GM23338 (cell line): ENCODE data around the gene RSPRY1.

Source experiments
- CREB1 ChIP-seq: fragments of 250-450 bp; sonication (Bioruptor Pico); IDR thresholded peaks from 2 replicates; pipeline ENCODE4 v1.5.0; 2020; ENCODE audit warnings: low read depth, mild to moderate bottlenecking, moderate library complexity
- EZH2 ChIP-seq: fragments of 200-600 bp; sonication (generic); IDR thresholded peaks from one replicate; pipeline ENCODE4 v1.8.0; 2017; ENCODE audit warnings: antibody characterized with exemption, mild to moderate bottlenecking, low read depth; ENCODE audit not compliant: unreplicated experiment
- EZH2phosphoT487 ChIP-seq: fragments of 200-600 bp; sonication (generic); IDR thresholded peaks from one replicate; pipeline ENCODE4 v1.8.1; 2018; ENCODE audit warnings: antibody characterized with exemption; ENCODE audit not compliant: unreplicated experiment
- JUNB ChIP-seq: IDR thresholded peaks from one replicate; pipeline ENCODE4 v1.6.1; 2016; ENCODE audit warnings: antibody characterized with exemption; ENCODE audit not compliant: unreplicated experiment
- NANOG ChIP-seq: IDR thresholded peaks from 2 replicates; pipeline ENCODE4 v1.6.1; 2016; ENCODE audit warnings: antibody characterized with exemption, borderline replicate concordance
- POLR2AphosphoS5 ChIP-seq: IDR thresholded peaks from 2 replicates; pipeline ENCODE4 v1.6.1; 2016; ENCODE audit warnings: antibody characterized with exemption, low read depth
- STAT1 ChIP-seq: IDR thresholded peaks from one replicate; pipeline ENCODE4 v1.6.1; 2016; ENCODE audit warnings: antibody characterized with exemption; ENCODE audit not compliant: unreplicated experiment
- TF ChIP-seq, protein P1 (sequence below), 2 experiments: fragments of 200-600 bp in 1 of 2; sonication (generic) in 1 of 2; conservative IDR thresholded peaks; 2 replicates each; pipeline versions ENCODE4 v1.5.1 to v1.6.1; 2016 to 2017; ENCODE audit warnings: antibody characterized with exemption in 2 of 2, low read depth in 2 of 2, mild to moderate bottlenecking in 2 of 2, moderate library complexity in 1 of 2
- TF ChIP-seq, protein P2 (sequence below): IDR thresholded peaks from 2 replicates; pipeline ENCODE4 v1.6.1; 2016; ENCODE audit warnings: antibody characterized with exemption
- TF ChIP-seq, protein P3 (sequence below): IDR thresholded peaks from one replicate; pipeline ENCODE4 v1.6.1; 2018; ENCODE audit warnings: antibody characterized with exemption; ENCODE audit not compliant: unreplicated experiment

DNA sequence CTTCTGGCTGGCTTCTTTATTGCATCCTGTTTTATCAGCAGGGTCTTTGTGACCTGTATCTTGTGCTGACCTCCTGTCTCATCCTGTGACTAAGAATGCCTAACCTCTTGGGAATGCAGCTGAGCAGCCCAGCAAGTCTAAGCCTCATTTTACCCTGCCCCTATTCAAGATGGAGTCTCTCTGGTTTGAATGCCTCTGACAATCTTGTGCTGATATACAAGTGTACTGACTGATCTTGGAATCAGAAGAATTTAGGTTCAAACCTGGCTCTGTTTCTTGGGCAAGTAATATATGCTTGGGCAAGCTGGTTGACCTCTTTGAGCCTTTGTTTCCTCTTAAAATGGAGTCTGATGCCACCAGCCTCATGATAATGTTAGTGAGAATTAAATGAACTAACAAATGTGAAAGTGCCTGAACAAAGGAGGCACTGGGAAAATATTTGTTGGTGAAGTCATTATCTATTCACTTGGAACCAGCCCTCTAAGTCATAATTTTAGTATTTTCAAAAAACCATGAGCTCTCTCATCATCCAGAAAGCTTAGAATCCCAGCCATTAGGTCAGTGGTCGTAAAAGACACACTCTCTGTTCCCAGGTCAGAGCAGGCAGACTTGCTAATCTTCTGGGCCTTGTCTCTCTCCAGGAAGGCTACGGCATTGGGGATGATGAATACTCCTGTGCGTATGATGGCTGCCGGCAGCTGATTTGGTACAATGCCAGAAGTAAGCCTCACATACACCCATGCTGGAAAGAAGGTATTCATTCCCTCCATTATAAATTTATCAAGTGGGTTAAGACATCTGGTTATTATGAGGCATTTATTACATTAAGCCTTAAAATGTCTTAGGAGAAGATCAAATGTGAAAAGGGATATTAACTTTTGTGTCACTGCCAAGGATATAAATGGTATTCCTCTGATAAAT, 40.8 kb downstream of the RSPRY1 start:
- TF ChIP-seq, protein P1, sequence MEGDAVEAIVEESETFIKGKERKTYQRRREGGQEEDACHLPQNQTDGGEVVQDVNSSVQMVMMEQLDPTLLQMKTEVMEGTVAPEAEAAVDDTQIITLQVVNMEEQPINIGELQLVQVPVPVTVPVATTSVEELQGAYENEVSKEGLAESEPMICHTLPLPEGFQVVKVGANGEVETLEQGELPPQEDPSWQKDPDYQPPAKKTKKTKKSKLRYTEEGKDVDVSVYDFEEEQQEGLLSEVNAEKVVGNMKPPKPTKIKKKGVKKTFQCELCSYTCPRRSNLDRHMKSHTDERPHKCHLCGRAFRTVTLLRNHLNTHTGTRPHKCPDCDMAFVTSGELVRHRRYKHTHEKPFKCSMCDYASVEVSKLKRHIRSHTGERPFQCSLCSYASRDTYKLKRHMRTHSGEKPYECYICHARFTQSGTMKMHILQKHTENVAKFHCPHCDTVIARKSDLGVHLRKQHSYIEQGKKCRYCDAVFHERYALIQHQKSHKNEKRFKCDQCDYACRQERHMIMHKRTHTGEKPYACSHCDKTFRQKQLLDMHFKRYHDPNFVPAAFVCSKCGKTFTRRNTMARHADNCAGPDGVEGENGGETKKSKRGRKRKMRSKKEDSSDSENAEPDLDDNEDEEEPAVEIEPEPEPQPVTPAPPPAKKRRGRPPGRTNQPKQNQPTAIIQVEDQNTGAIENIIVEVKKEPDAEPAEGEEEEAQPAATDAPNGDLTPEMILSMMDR (conservative IDR thresholded peaks at IDR 0.05; ENCODE audit: low read depth in 2 of 2): no peak
- TF ChIP-seq CREB1 (no peak), POLR2AphosphoS5 (no peak), EZH2 (no peak), EZH2phosphoT487 (no peak), JUNB (no peak), STAT1 (no peak), NANOG (no peak)
- TF ChIP-seq, protein P2, sequence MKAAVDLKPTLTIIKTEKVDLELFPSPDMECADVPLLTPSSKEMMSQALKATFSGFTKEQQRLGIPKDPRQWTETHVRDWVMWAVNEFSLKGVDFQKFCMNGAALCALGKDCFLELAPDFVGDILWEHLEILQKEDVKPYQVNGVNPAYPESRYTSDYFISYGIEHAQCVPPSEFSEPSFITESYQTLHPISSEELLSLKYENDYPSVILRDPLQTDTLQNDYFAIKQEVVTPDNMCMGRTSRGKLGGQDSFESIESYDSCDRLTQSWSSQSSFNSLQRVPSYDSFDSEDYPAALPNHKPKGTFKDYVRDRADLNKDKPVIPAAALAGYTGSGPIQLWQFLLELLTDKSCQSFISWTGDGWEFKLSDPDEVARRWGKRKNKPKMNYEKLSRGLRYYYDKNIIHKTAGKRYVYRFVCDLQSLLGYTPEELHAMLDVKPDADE: no peak
- TF ChIP-seq, protein P3, sequence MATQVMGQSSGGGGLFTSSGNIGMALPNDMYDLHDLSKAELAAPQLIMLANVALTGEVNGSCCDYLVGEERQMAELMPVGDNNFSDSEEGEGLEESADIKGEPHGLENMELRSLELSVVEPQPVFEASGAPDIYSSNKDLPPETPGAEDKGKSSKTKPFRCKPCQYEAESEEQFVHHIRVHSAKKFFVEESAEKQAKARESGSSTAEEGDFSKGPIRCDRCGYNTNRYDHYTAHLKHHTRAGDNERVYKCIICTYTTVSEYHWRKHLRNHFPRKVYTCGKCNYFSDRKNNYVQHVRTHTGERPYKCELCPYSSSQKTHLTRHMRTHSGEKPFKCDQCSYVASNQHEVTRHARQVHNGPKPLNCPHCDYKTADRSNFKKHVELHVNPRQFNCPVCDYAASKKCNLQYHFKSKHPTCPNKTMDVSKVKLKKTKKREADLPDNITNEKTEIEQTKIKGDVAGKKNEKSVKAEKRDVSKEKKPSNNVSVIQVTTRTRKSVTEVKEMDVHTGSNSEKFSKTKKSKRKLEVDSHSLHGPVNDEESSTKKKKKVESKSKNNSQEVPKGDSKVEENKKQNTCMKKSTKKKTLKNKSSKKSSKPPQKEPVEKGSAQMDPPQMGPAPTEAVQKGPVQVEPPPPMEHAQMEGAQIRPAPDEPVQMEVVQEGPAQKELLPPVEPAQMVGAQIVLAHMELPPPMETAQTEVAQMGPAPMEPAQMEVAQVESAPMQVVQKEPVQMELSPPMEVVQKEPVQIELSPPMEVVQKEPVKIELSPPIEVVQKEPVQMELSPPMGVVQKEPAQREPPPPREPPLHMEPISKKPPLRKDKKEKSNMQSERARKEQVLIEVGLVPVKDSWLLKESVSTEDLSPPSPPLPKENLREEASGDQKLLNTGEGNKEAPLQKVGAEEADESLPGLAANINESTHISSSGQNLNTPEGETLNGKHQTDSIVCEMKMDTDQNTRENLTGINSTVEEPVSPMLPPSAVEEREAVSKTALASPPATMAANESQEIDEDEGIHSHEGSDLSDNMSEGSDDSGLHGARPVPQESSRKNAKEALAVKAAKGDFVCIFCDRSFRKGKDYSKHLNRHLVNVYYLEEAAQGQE: no peak
